Gastroesophageal sphincter (tissue), 3 donors: ENCODE measurements around the gene FBXL17.

ENCODE experiments used
- POLR2A ChIP-seq, 2 donors: fragments of 450-650 bp; IDR thresholded peaks; one replicate each; pipeline ENCODE4 v1.6.1; 2017; ENCODE audit warnings: antibody characterized with exemption in 2 of 2, mild to moderate bottlenecking in 2 of 2, moderate library complexity in 1 of 2
- TF ChIP-seq, protein P1 (sequence below), 4 experiments: fragments of 200-600 bp in 2 of 4; fragments of 450-650 bp in 2 of 4; sonication (generic) in 1 of 4; IDR thresholded peaks; one replicate each; pipeline ENCODE4 v1.5.1; 2017 to 2019; ENCODE audit warnings: antibody characterized with exemption in 4 of 4, mild to moderate bottlenecking in 2 of 4, moderate library complexity in 2 of 4

DNA sequence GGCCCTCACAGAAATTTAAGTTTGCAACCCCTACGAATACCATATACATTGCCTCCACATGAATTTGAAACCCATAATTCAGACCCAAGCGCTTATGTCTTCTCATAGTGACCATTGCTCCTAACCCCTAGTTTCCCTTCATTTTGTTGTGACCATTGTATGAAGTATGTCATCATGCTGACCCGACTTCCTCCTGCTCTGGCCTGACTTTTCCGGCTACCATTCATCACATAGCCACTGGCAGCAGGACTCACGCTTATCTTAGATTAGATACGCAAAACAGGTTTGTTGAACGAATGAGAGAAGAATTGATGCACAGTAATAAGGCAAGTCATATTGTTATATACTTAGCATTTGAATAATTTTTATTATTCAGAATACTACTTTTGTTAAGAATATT, 345.4 kb downstream of the FBXL17 start:
- no peak for TF ChIP-seq POLR2A (IDR thresholded peaks at IDR 0.05)
- TF ChIP-seq, protein P1, sequence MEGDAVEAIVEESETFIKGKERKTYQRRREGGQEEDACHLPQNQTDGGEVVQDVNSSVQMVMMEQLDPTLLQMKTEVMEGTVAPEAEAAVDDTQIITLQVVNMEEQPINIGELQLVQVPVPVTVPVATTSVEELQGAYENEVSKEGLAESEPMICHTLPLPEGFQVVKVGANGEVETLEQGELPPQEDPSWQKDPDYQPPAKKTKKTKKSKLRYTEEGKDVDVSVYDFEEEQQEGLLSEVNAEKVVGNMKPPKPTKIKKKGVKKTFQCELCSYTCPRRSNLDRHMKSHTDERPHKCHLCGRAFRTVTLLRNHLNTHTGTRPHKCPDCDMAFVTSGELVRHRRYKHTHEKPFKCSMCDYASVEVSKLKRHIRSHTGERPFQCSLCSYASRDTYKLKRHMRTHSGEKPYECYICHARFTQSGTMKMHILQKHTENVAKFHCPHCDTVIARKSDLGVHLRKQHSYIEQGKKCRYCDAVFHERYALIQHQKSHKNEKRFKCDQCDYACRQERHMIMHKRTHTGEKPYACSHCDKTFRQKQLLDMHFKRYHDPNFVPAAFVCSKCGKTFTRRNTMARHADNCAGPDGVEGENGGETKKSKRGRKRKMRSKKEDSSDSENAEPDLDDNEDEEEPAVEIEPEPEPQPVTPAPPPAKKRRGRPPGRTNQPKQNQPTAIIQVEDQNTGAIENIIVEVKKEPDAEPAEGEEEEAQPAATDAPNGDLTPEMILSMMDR (IDR thresholded peaks at IDR 0.05), result no peak
